Neural cell (in vitro differentiated cells): Measurements from ENCODE around the gene FFAR3. TPM values are rescaled to one million over a fixed set of nuclear protein-coding genes. Genes with fewer than 3 reads are reported as not detected.
"Not testable (repeated sequence)": the region's sequence is repeated elsewhere in the genome, so short reads cannot be mapped to it uniquely, and the experiment has no call there.

ENCODE experiments used
- H2AFZ ChIP-seq: fragments of 200-600, 300-800 bp; sonication (generic), shearing (Covaris generic); 2 replicates; pipeline ENCODE4 v1.6.0; 2014; ENCODE audit warnings: low read depth, mild to moderate bottlenecking, antibody characterized with exemption, low read length, moderate library complexity
- H3F3A ChIP-seq: fragments of 200-600 bp; shearing (Covaris generic); 2 replicates; pipeline ENCODE4 v1.6.1; 2016; ENCODE audit warnings: mild to moderate bottlenecking, moderate library complexity, mixed read lengths, antibody characterized with exemption, low read length; ENCODE audit not compliant: insufficient read depth, poor library complexity, severe bottlenecking
- H3K27ac ChIP-seq: fragments of 200-600, 300-800 bp; sonication (generic), shearing (Covaris generic); 2 replicates; pipeline ENCODE4 v1.5.1; 2014; ENCODE audit warnings: mild to moderate bottlenecking, low read length, moderate library complexity
- H3K27me3 ChIP-seq: fragments of 300-800, 200-600 bp; sonication (generic), shearing (Covaris generic); 2 replicates; pipeline ENCODE4 v1.6.0; 2014; ENCODE audit warnings: mild to moderate bottlenecking, low read depth, low read length, moderate library complexity; ENCODE audit not compliant: insufficient read depth
- H3K36me3 ChIP-seq: fragments of 300-800, 200-600 bp; sonication (generic), shearing (Covaris generic); 2 replicates; pipeline ENCODE4 v1.5.1; 2014; ENCODE audit warnings: mild to moderate bottlenecking, antibody characterized with exemption, low read length, moderate library complexity; ENCODE audit not compliant: insufficient read depth
- H3K4me2 ChIP-seq: fragments of 300-800, 200-600 bp; sonication (generic), shearing (Covaris generic); 2 replicates; pipeline ENCODE4 v1.6.0; 2014; ENCODE audit warnings: mild to moderate bottlenecking, low read length
- H3K4me3 ChIP-seq: fragments of 300-800, 200-600 bp; sonication (generic), shearing (Covaris generic); 2 replicates; pipeline ENCODE4 v1.5.1; 2014; ENCODE audit warnings: mild to moderate bottlenecking, low read length, moderate library complexity
- H3K79me2 ChIP-seq: fragments of 200-600 bp; shearing (Covaris generic); replicated peaks from 2 replicates; pipeline ENCODE4 v1.6.0; 2014; ENCODE audit warnings: mild to moderate bottlenecking, low read length, moderate library complexity; ENCODE audit not compliant: insufficient read depth
- H3K9ac ChIP-seq: fragments of 300-800, 200-600 bp; sonication (generic), shearing (Covaris generic); 2 replicates; pipeline ENCODE4 v1.6.1; 2016; ENCODE audit warnings: mild to moderate bottlenecking, low read length, mixed read lengths
- H3K9me2 ChIP-seq: fragments of 200-600 bp; shearing (Covaris generic); 2 replicates; pipeline ENCODE4 v1.6.1; 2016; ENCODE audit warnings: mild to moderate bottlenecking, low read length, mixed read lengths; ENCODE audit not compliant: insufficient read depth
- H3K9me3 ChIP-seq: fragments of 200-600, 300-800 bp; sonication (generic), shearing (Covaris generic); 2 replicates; pipeline ENCODE4 v1.6.1; 2016; ENCODE audit warnings: mild to moderate bottlenecking, mixed run types, low read length, moderate library complexity, mixed read lengths
- H4K20me1 ChIP-seq: fragments of 200-600 bp; shearing (Covaris generic); 2 replicates; pipeline ENCODE4 v1.6.1; 2016; ENCODE audit warnings: mild to moderate bottlenecking, mixed run types; ENCODE audit not compliant: insufficient read depth
- CTCF ChIP-seq: fragments of 450-650 bp; IDR thresholded peaks from 2 replicates; pipeline ENCODE4 v1.5.1; 2014; ENCODE audit warnings: antibody characterized with exemption, mild to moderate bottlenecking, moderate library complexity; ENCODE audit not compliant: poor library complexity, severe bottlenecking
- EP300 ChIP-seq: fragments of 450-650 bp; conservative IDR thresholded peaks from 2 replicates; pipeline ENCODE4 v1.6.1; 2014; ENCODE audit warnings: antibody characterized with exemption, mild to moderate bottlenecking, moderate library complexity; ENCODE audit not compliant: poor library complexity, severe bottlenecking
- EZH2 ChIP-seq: fragments of 200-600, 300-800 bp; shearing (Covaris generic), sonication (generic); IDR thresholded peaks from 2 replicates; pipeline ENCODE4 v1.6.1; 2014; ENCODE audit warnings: antibody characterized with exemption, low read length, borderline replicate concordance, mild to moderate bottlenecking; ENCODE audit not compliant: insufficient read depth, poor library complexity, severe bottlenecking
- MXI1 ChIP-seq: fragments of 450-650 bp; conservative IDR thresholded peaks from 2 replicates; pipeline ENCODE4 v1.6.1; 2014; ENCODE audit warnings: antibody characterized with exemption, mild to moderate bottlenecking; ENCODE audit not compliant: poor library complexity, severe bottlenecking
- POLR2AphosphoS5 ChIP-seq: IDR thresholded peaks from 2 replicates; pipeline ENCODE4 v1.6.1; 2012
- REST ChIP-seq: IDR thresholded peaks from 2 replicates; pipeline ENCODE4 v1.6.1; 2012; ENCODE audit warnings: borderline replicate concordance
- SMC3 ChIP-seq: fragments of 450-650 bp; conservative IDR thresholded peaks from 2 replicates; pipeline ENCODE4 v1.6.1; 2014; ENCODE audit warnings: antibody characterized with exemption, mild to moderate bottlenecking, moderate library complexity; ENCODE audit not compliant: poor library complexity
- TAF1 ChIP-seq: IDR thresholded peaks from 2 replicates; pipeline ENCODE4 v1.6.1; 2012; ENCODE audit warnings: low read depth
- polyA plus RNA-seq: library from polyadenylated mRNA; depleted of rRNA; stranded (reverse); fragments of >200 nt; gene quantifications from 2 replicates; pipeline ENCODE4 v1.2.3, GENCODE V29; 2014

Gene FFAR3
- polyA plus RNA-seq, 1 donor from 2014 or later = not detected

- TF ChIP-seq CTCF (no peak), POLR2AphosphoS5 (no peak), SMC3 (no peak)
Observed at GRCh38 chr19:35400773-35401100, 42.5 kb downstream of the FFAR3 start (continued).

- H3K4me2 ChIP-seq, H3K36me3 ChIP-seq, H3K27me3 ChIP-seq, H3K9ac ChIP-seq, H4K20me1 ChIP-seq, H3K4me3 ChIP-seq, H3F3A ChIP-seq, H2AFZ ChIP-seq, H3K79me2 ChIP-seq, H3K9me3 ChIP-seq, H3K27ac ChIP-seq, H3K9me2 ChIP-seq: not testable (repeated sequence)
Observed at GRCh38 chr19:35401416-35401815, 43.2 kb downstream of the FFAR3 start.

GRCh38 chr19:35403116-35403760, 45.0 kb downstream of the FFAR3 start:
- TF ChIP-seq MXI1 = no peak
- no peak for TF ChIP-seq EP300
- TF ChIP-seq TAF1 = no peak
- no peak for TF ChIP-seq EZH2
- TF ChIP-seq CTCF = no peak
- no peak for TF ChIP-seq REST
- TF ChIP-seq POLR2AphosphoS5 = no peak
- Histone ChIP-seq H3K9me3 (no peaks in the 10 kb centered on the region), H3K4me2 (no peak overlapping the region), H4K20me1 (no peaks in the 10 kb centered on the region), H3K9me2 (no peaks in the 10 kb centered on the region), H3F3A (no peaks in the 10 kb centered on the region), H3K27ac (no peak overlapping the region), H3K79me2 (no peaks in the 10 kb centered on the region), H3K9ac (no peak overlapping the region), H3K4me3 (no peak overlapping the region), H3K27me3 (no peaks in the 10 kb centered on the region), H2AFZ (no peak overlapping the region), H3K36me3 (no peaks in the 10 kb centered on the region)
